HL-60 (cell line): ENCODE measurements around the gene SARS2.
A peak's percentile ranks its signal among the peaks of the same experiment; 100 is the strongest.

Source experiments
- DNase-seq, 2 experiments: peaks; one replicate each; pipeline ENCODE4 v3.0.0-alpha.2; 2010 to 2020; ENCODE audit warnings: low read depth in 1 of 2, low spot score in 1 of 2
- H3K27ac ChIP-seq: fragments of 250-450 bp; sonication (Bioruptor Pico); replicated peaks from 2 replicates; pipeline ENCODE4 v1.5.1; 2020; ENCODE audit warnings: mild to moderate bottlenecking, moderate library complexity
- H3K27me3 ChIP-seq: fragments of 250-450 bp; sonication (Bioruptor Pico); 2 replicates; pipeline ENCODE4 v1.5.1; 2021; ENCODE audit warnings: mild to moderate bottlenecking, moderate library complexity; ENCODE audit not compliant: insufficient read depth, poor library complexity, severe bottlenecking
- H3K4me3 ChIP-seq: replicated peaks from 2 replicates; pipeline ENCODE4 v1.5.1; 2011; ENCODE audit warnings: mild to moderate bottlenecking, control low read depth, low read length; ENCODE audit not compliant: insufficient read depth
- GABPA ChIP-seq: IDR thresholded peaks from 2 replicates; pipeline ENCODE4 v1.6.1; 2012; ENCODE audit warnings: low read depth
- POLR2AphosphoS5 ChIP-seq: IDR thresholded peaks from 2 replicates; pipeline ENCODE4 v1.6.1; 2012; ENCODE audit warnings: low read depth
- SPI1 ChIP-seq: IDR thresholded peaks from 2 replicates; pipeline ENCODE4 v1.6.1; 2012; ENCODE audit warnings: low read depth, mild to moderate bottlenecking, borderline replicate concordance
- long read RNA-seq: library from polyadenylated mRNA; unstranded; transcript quantifications from one replicate; pipeline ENCODE4 v2.0.0, GENCODE V29; 2020
- TF ChIP-seq, protein P1 (sequence below): IDR thresholded peaks from one replicate; pipeline ENCODE4 v1.5.1; 2011; ENCODE audit warnings: low read length, control low read depth, inconsistent platforms; ENCODE audit not compliant: insufficient read depth
- TF ChIP-seq, protein P2 (sequence below): IDR thresholded peaks from 2 replicates; pipeline ENCODE4 v1.6.1; 2012; ENCODE audit warnings: low read depth; ENCODE audit not compliant: insufficient replicate concordance

SARS2 gene
- long read RNA-seq, transcript SARS2-201 (16 exons, 2,057 nt), result major isoform, 212 of 266 reads
- long read RNA-seq, partial matches to known transcripts, result 3 of 266 reads
- long read RNA-seq, other reads (novel, unspliced or antisense), result 47 of 266 reads

DNA sequence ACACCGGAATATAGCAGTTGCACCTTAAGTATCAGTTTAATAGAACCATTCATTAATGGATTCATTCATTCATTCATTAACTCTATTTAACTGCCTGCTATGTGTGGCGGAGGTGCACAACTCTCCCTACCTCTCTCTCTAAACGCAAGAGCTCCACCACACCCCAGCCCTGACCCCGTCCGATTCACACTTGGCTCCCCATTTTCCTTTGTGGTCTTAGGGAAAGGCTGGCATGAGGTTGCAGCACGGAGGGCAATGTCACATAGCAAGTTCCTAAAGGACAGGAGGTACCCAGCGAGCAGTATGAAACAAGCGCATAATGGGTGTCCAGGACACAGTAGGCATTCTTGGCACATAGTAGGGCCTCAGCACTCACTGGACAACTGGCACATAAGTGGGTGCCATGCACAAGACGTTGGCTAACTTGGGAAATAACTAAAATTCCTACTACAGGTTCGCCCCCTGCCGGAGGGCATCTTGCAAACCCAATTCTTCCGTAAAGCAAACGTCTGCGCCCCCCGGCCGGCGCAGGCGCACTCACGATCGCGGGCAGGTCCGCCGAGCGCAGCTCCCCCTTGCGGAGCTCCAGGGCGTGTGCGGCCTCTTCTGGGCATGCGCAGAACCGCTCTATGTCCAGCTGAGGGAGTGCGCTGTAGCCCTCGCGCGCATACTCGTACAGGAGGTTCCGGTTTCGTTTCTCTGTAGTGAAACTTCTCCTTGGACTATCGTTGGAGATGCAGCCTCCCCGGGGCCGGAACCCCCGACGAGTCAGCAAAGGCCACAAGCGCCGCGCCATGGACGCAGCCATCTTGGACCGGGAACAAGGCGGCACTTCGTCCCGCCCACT, at the start of gene SARS2:
Gene SARS2 (minus strand): TSS at position 835 of the 847 bp plus-strand sequence. CDS start 27 bp downstream, at position 808.
- TF ChIP-seq, protein P1, sequence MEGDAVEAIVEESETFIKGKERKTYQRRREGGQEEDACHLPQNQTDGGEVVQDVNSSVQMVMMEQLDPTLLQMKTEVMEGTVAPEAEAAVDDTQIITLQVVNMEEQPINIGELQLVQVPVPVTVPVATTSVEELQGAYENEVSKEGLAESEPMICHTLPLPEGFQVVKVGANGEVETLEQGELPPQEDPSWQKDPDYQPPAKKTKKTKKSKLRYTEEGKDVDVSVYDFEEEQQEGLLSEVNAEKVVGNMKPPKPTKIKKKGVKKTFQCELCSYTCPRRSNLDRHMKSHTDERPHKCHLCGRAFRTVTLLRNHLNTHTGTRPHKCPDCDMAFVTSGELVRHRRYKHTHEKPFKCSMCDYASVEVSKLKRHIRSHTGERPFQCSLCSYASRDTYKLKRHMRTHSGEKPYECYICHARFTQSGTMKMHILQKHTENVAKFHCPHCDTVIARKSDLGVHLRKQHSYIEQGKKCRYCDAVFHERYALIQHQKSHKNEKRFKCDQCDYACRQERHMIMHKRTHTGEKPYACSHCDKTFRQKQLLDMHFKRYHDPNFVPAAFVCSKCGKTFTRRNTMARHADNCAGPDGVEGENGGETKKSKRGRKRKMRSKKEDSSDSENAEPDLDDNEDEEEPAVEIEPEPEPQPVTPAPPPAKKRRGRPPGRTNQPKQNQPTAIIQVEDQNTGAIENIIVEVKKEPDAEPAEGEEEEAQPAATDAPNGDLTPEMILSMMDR, result peak; percentile 93
- TF ChIP-seq, protein P2, sequence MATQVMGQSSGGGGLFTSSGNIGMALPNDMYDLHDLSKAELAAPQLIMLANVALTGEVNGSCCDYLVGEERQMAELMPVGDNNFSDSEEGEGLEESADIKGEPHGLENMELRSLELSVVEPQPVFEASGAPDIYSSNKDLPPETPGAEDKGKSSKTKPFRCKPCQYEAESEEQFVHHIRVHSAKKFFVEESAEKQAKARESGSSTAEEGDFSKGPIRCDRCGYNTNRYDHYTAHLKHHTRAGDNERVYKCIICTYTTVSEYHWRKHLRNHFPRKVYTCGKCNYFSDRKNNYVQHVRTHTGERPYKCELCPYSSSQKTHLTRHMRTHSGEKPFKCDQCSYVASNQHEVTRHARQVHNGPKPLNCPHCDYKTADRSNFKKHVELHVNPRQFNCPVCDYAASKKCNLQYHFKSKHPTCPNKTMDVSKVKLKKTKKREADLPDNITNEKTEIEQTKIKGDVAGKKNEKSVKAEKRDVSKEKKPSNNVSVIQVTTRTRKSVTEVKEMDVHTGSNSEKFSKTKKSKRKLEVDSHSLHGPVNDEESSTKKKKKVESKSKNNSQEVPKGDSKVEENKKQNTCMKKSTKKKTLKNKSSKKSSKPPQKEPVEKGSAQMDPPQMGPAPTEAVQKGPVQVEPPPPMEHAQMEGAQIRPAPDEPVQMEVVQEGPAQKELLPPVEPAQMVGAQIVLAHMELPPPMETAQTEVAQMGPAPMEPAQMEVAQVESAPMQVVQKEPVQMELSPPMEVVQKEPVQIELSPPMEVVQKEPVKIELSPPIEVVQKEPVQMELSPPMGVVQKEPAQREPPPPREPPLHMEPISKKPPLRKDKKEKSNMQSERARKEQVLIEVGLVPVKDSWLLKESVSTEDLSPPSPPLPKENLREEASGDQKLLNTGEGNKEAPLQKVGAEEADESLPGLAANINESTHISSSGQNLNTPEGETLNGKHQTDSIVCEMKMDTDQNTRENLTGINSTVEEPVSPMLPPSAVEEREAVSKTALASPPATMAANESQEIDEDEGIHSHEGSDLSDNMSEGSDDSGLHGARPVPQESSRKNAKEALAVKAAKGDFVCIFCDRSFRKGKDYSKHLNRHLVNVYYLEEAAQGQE, result peak; percentile 72
- TF ChIP-seq POLR2AphosphoS5, result peak; percentile 93
- TF ChIP-seq GABPA, result no peak
- DNase-seq, result peak; percentile 92 to 93

GRCh38 chr19:38979812-38980211, 49.2 kb upstream of the SARS2 start:
- no peak for DNase-seq
- no peak overlapping the region for H3K4me3 ChIP-seq
- H3K27me3 ChIP-seq, result peaks cover 9% of the 10 kb centered on the region
- no peak overlapping the region for H3K27ac ChIP-seq
- TF ChIP-seq POLR2AphosphoS5 (no peak), SPI1 (no peak), GABPA (no peak)
- TF ChIP-seq, protein P2, result no peak
- TF ChIP-seq, protein P1, result no peak

More for the DNA sequence above, at the start of gene SARS2:
- Histone ChIP-seq H3K27ac (peak within 1 kb of the TSS; percentile 95), H3K4me3 (peak within 1 kb of the TSS; percentile 68), H3K27me3 (no peaks in the 10 kb centered on the region)

GRCh38 chr19:38978326-38978689, 47.7 kb upstream of the SARS2 start:
- TF ChIP-seq, protein P2, result no peak
- TF ChIP-seq GABPA, result no peak
- TF ChIP-seq SPI1, result no peak
- TF ChIP-seq, protein P1, result no peak
- no peak for TF ChIP-seq POLR2AphosphoS5
- Histone ChIP-seq H3K27ac (no peak overlapping the region), H3K4me3 (no peak overlapping the region)

More at GRCh38 chr19:38978326-38978689, 47.7 kb upstream of the SARS2 start:
- DNase-seq, result no peak
- H3K27me3 ChIP-seq, result peaks cover 9% of the 10 kb centered on the region
